COR-L47 (cell line): ENCODE data around the gene ANKMY1.

Experiments
- DNase-seq: peaks from one replicate; lab custom pipeline; 2025; lab: John Stamatoyannopoulos, UW

Gene ANKMY1

DNA sequence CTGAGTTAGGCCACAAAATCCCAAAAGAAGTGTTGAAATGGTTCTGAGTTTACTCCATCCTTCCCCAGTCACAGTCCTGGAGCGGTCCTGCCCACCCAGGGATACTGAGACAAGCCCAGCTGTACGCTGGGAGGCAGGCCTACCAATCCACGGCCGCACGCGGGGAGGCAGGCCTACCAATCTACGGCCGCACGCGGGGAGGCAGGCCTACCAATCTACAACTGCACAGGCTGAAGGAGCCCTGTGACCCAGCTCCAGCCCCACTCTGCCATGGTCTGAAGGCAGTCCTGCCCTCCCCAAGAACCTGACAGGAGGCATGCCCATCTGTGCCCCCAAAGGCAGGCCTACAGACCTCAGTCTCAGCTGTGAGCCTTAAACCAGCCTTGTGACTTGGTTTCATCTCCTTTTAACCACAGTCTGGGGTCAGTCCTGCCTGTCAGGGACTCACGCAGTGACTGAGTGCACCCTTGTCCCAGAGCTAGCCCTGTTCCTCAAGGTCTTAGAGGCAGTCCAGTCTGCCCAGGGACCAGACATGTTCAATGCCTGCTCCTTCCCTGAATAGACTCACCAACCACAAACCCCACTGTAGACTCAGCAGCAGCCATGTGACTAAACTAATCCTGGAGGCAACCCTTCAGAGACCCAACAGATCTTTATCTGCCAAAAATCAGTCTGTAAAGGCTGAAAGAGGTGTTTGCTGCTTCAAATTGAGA, 85.6 kb downstream of the ANKMY1 start:
- DNase-seq, result no peak

DNA sequence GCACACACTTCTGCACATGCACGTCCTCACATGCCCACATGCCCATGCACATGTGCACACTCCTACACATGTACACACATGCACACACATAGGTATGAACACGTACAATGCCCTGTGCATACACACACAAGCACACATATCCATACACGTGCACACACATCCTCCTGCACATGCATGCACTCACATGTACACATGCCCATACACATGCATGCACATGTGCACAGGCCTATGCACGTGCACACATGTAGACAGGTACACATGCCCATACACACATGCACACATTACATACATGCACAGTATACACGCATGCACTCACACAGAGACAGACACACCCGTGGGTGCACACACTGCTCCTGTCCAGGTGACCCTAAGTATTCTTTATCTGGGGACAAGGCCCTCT, 88.0 kb downstream of the ANKMY1 start:
- DNase-seq, result no peak

DNA sequence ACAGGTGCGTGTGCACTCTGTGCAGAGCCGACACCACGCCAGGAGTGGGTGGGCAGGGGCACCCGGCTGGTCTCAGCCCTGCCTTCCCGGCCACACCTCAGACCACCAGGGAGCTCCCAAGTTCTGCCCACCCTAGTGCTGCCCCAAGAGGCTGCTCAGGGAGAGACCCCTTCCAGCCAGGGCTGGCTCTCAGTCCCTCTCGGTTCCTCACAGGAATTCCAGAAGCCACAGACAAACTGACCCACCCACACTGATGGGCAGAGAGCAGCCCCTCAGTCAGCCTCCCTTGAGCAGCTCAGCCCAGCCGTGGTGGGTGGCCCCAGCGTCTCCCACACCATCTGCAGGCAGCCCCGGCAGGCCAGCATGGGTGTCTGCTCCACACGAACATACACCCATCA, 88.5 kb downstream of the ANKMY1 start:
- no peak for DNase-seq

DNA sequence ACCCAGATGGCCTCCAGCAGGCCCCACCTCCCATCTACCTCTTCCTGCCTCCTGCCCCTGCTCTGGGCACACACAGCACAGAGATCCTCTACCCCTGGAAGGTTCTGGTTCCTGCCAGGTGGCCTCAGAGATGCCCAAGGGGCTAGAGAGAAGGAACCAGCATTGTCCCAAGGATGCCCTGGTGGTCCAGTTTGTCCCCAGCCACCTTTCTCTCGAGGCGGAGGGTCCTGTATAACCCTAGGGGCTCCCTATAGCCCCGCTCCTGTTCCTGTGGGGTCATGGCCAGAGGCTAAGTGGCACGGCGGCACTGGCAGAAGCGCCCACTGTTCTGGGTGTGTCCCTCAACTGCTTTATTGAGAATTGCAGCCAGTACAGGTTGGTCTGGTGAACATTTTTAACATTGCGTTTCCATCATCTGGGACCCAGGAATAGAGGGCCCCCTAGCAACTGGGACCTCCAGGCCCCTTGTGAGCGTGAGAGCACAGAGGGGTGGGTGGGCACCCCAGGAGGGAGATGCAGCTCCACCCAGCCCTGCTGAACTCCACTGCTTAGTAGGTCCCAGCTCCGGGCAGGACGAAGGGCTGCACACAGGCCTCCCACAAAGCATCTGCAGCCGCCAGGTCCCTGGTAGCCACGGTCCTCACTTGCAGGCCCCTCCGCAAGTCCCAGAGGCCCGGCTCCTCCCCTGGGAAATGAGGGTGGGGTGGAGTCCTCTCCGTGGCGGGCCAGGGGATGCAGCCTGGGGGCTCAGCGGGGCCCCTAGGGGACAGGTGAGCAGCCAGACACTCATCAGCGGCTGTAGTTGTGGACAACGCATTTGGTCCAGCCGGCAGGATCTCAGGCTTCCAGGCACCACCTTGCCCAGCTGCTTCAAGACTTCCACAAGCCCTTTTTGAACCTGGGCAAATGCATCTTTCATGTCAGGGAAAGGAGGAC, 89.2 kb downstream of the ANKMY1 start:
- DNase-seq, result no peak

DNA sequence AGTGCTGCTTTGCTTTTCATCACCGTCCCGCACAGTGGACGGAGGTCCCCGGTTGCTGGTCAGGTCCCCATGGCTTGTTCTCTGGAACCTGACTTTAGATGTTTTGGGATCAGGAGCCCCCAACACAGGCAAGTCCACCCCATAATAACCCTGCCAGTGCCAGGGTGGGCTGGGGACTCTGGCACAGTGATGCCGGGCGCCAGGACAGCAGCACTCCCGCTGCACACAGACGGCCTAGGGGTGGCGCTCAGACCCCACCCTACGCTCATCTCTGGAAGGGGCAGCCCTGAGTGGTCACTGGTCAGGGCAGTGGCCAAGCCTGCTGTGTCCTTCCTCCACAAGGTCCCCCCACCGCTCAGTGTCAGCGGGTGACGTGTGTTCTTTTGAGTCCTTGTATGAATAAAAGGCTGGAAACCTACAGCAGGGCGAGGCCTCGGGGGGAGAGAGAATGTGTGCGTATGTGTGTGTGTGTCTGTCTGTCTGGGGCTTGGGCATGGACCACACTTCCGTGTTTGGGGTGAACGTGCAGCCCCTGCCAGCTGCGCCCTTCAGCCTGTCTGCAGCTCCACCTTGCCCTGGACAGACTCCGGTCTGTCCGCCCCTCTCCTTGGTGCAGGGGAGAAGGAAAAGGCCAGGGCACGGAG, 90.0 kb downstream of the ANKMY1 start:
- DNase-seq, result no peak

DNA sequence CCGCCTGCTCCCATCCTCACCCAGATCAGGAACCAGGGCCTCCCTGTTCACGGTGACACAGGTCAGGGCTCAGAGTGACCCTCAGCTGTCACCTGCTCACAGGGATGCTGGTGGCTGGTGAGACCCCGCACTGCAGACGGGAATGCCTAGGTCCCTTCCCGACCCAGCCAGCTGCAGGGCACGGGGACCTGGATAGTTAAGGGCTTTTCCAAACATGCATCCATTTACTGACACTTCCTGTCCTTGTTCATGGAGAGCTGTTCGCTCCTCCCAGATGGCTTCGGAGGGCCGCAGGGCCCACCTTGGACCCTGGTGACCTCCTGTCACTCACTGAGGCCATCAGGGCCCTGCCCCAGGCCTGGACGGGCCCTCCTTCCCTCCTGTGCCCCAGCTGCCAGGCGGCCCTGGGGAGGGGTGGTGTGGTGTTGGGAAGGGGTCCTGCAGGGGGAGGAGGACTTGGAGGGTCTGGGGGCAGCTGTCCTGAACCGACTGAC, 90.6 kb downstream of the ANKMY1 start:
- DNase-seq, result no peak

DNA sequence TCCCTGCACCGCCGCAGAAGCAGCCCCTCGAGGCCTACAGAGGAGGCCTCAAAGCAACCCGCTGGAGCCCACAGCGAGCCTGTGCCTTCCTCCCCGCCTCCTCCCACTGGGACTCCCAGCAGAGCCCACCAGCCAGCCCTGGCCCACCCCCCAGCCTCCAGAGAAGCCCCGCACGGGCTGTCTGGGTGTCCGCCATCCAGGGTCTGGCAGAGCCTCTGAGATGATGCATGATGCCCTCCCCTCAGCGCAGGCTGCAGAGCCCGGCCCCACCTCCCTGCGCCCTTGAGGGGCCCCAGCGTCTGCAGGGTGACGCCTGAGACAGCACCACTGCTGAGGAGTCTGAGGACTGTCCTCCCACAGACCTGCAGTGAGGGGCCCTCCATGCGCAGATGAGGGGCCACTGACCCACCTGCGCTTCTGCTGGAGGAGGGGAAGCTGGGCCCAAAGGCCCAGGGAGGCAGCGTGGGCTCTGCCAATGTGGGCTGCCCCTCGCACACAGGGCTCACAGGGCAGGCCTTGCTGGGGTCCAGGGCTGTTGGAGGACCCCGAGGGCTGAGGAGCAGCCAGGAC, 91.1 kb downstream of the ANKMY1 start:
- no peak for DNase-seq

DNA sequence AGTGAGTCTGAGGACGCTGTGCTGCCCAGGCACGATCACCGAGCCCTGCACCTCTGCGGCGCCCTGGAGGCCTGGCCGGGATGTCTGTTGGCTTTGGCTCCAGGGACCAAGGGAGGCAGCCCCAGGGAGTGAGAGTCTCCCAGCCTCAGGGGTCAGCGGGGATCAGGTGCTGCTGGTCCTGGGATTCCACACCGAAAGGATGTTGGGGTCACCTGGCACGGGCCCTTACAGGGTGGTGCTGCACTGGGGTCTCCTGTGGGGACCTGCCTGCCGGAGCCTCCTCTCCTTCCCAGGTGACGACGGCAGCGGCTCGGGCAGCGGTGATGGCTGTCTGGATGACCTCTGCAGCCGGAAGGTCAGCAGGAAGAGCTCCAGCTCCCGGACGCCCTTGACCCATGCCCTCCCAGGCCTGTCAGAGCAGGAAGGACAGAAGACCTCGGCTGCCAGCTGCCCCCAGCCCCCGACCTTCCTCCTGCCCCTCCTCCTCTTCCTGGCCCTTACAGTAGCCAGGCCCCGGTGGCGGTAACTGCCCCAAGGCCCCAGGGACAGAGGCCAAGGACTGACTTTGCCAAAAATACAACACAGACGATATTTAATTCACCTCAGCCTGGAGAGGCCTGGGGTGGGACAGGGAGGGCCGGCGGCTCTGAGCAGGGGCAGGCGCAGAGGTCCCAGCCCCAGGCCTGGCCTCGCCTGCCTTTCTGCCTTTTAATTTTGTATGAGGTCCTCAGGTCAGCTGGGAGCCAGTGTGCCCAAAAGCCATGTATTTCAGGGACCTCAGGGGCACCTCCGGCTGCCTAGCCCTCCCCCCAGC, 91.8 kb downstream of the ANKMY1 start:
- DNase-seq, result no peak

DNA sequence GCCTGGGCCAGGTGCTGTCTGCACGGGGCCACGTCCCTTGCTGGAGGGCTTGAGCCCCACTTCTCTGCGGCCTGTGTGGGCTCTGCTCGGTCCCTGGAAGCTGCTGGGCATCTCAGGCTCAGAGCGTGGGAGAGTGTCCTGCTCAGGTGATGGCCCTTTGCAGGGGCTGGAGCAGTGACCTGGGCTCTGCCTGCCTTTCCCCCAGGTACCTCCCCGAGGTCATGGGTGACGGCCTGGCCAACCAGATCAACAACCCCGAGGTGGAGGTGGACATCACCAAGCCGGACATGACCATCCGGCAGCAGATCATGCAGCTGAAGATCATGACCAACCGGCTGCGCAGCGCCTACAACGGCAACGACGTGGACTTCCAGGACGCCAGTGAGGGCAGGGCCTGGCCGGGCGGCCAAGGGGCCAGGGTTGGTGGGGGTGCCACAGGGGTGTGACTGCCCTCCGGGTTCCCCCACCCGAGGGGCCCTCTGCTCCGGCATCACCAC, 92.5 kb downstream of the ANKMY1 start:
- DNase-seq, result no peak

DNA sequence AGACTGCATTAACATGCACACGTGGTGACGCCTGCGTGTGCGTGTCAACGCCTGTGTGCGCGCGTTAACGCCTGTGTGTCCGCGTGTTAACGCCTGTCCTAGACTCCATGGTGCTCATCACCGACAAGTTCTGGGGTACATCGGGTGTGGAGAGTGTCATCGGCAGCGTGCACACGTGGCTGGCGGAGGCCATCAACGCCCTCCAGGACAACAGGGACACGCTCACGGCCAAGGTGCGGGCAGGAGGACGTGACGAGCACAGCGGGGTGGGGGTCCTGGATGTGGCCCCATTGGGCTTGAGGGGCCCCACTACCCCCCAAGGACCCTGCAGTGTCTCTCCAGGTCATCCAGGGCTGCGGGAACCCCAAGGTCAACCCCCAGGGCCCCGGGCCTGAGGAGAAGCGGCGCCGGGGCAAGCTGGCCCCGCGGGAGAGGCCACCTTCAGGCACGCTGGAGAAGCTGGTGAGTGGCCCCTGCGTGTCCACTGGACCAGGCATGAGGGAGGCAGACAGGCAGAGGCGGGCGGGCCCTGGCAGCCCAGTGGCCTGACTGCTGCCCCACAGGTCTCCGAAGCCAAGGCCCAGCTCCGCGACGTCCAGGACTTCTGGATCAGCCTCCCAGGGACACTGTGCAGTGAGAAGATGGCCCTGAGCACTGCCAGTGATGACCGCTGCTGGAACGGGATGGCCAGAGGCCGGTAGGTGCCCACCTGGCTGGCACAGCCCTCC, 93.1 kb downstream of the ANKMY1 start:
- DNase-seq, result no peak

DNA sequence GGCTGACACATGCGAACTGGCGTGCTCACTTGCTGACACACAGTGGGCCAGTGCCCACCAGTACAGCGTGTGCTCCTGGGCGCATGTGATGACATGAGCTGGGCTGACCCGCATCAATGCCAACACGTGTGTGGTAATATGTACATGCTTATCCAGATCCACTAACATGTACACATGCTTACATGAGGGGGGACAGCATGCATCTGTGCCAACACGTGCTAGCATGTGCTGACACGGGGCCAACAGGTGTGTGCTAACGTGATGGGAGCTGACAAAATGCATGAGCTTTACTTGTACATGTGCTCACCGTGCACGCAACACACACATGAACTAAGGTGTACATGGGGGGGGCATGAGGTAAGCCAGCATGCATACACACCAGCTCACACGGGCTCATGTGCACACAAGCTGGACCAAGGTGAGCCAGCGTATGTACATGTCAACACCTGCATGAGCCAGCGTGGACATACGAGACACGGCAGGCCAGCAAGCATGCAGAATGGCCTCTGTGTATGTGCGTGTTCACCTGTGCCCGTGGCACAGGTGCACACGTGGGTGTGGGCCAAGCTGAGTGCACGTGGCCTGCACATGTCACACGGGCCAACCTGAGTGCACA, 93.8 kb downstream of the ANKMY1 start:
- no peak for DNase-seq

DNA sequence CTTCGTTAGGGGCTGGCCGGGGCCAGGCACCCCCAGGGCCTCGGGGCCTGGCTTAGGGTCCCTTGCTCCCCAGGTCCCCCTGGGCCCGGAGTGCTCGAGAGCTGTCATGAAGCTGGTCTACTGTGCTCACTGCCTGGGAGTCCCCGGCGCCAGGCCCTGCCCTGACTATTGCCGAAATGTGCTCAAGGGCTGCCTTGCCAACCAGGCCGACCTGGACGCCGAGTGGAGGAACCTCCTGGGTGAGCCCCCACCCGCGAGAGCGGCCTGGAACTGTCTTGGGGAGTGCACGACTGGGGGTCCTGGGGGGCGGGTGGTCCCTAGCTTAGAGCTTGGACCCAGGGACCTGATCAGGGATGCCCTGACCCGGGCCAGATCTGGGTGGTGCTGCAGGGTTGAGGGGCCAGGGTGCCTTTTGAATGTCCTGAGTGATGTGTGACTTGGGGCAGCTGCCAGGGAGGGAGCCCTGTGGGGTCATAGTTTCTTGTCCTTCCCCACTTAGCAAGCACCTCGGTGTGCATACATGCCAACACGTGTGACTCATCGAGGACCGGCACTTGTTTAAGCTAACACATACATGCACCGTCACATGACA, 94.4 kb downstream of the ANKMY1 start:
- no peak for DNase-seq

DNA sequence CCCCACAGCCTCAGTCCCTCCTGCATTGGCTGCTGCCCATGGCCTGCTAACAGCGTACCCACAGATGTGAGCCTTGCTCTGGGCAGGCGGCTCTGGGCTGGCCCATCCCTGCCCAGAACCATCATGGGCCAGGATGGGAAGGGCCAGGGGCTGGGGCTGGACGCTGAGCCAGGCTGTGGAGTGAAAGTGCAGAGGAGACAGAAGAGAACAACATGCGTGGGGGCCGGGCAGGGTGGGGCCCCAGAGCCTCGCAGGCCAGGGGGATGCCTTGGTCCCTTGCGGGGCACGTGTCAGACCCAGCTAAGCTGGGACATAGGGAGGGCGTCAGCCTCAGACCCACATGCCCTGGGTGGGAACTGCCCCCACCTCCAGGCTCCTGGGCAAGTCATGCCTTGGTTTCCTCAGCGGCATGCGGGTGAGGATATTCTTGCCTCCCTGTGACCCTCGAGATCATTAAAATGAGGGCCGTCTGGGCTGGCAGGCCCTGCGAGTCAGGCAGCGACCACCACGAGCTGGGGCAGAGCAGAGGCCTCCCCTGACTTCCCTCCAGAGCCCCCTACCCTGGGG, 95.0 kb downstream of the ANKMY1 start:
- DNase-seq, result no peak

DNA sequence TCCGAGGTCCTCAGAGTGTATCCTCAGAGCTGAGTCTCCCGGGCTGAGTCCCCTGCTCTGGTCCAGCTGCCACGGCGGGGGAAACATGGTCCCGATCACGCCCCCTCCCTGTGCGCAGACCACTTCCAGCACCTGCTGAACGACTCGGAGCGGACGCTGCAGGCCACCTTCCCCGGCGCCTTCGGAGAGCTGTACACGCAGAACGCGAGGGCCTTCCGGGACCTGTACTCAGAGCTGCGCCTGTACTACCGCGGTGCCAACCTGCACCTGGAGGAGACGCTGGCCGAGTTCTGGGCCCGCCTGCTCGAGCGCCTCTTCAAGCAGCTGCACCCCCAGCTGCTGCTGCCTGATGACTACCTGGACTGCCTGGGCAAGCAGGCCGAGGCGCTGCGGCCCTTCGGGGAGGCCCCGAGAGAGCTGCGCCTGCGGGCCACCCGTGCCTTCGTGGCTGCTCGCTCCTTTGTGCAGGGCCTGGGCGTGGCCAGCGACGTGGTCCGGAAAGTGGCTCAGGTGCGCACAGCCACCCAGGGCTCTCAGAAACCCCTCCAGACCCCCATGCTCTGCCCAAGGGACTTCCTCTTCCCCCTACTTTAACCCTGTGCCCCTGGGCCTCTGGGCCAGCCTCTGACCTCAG, 95.6 kb downstream of the ANKMY1 start:
- DNase-seq, result no peak

DNA sequence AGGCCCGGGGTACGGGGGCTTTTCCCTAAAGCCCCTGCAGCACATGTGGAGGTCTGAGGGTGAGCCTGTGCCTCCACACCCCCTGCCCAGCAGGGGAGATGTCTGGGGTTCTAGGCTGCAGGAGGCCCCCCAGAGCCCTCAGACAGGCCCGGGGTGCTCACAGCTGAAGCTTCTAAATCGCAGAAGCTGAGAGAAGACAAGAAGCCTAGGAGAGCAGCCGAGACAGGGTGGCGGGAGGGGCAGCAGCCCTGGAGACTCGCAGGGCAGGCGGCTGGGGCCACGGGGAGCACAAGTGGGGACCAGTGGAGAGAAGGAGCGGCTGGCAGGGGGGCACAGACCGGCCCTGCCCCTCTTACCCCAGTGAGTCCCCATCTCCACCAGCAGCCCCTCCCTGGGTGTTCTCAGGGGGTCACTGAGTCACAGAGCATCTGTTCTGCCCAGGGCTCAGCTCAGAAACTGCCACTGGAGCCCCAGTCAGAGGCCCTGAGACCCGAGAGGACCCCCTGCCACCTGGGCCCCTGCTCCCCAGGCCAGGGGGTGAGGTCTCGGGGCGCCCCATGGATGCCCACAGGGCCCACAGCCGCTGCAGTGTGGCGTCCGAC, 96.2 kb downstream of the ANKMY1 start:
- DNase-seq, result no peak

DNA sequence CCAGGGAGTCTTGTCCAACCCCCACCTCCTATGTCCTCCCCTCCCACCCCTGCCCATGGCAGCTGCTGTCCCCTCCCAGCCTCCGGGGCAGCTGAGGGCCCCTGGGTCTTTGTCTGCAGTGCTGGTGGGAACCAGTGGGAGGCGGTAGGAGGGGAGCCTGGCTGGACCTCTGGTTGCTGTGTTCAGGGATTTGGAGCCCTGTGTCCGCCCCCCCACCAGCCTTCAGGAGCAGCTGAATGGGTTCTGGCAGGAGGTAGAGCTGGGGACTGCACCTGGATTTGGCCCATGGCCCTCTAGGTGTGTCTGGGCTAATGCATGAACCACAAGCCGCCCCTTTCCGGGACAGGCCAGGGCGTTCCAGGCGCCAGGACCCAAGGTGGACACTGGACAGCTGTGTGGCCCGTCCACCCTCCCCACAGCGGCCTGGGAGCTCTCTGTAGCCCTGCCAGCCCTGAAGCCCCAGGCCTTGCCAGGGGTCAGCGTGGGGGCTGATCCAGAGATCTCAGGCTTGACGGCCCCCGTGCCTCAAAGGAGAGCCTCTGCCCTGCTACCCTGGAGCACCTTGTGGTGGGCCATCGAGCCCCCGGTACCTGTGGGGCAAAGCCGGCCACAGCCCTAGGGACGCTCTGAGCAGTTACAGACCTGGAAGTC, 96.9 kb downstream of the ANKMY1 start:
- no peak for DNase-seq

DNA sequence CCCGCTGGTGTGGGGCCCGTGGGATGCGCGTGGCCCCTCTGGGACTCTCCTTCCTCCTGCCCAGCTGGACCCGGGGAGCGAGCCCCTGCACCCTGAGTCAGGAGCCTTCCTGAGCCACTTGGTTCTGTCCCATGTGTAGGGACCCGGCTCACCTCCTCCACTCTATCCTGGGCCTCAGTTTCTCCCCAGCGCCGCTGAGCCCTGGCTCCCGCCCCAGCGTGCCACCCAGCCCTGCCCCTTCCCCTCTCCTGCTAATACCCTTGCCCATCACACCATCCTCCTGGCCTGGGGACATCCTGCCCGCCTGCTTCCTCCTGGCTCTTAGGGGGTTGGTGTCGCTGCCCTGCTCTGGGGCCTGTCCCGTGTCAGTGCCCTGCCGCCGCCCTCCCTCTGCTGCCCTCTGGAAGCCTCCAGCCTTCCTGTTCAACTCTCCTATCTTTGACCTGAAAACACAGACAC, 97.5 kb downstream of the ANKMY1 start:
- no peak for DNase-seq
